HUDEP-2 (cell line): Measurements from ENCODE around the gene ANKRD53.
"Not testable (repeated sequence)": the region's sequence is repeated elsewhere in the genome, so short reads cannot be mapped to it uniquely, and the experiment has no call there.

Experiments used
- DNase-seq, 76 experiments: peaks; one replicate each; lab custom pipeline; 2025; ENCODE audit not compliant: unreplicated experiment in 76 of 76; lab: John Stamatoyannopoulos, UW

Gene ANKRD53

DNA sequence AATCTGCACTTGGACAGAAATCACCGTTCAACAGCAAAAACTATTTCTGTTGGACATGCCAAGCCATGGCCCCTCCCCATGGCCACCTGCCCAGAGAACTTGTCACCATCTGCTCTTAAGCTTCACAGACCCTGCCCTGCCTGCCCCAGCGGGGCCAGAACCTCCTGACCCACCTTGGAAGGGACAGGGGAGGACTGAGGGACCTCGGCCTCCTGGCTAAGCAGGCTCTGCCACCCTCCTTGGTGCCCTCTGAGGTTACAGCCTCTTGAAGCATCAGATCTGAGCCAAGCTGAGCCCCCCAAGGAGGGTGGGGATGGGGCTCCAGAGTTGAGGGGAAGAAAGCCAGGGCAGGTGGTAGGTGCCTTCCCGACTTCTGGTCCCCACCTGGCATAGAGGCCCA lies 9.7 kb downstream of the ANKRD53 start:
- DNase-seq = no peak

DNA sequence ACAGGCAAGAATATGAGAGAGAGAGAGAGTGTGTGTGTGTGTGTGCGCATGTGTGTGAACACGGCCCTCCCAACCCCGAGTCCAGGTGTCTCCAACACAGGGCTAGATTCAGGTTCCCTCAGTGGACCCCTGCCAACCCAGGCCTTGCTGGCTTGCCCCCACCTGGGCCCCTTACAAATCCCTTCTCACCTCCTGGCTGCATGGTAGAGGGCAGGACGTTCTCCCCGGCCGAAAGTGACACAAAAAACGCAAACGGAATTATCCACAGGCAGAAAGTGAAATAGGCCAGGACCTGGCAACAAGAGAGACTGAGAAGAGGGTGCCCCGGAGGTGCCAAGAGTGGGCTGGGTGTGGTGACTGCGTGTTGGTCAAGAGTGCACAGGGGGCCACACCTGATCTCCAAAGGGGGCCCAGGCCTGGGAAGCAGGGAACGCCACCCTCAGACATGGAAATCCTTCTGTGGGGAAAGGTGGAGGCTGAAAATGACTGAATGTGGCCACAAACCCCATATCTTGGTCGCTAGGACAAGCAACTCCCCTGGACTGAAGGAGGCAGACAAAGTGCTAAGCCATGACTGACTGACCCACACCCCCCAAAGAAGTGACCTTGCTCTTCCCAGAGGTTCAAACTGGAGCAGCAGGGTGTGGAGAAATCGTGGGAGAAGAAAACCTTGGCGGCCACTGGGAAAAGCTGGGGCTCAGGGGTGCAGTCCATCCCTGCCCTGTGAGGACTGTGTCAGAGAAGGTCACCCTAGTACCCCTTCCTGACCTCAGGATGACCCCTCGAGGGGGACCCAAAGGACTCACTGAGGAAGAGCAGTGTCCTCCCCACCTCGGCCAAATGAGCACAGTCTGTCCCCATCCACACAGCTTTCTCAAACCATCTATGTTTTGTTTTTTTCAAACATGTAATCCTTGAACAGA lies 10.6 kb downstream of the ANKRD53 start:
- no peak for DNase-seq

DNA sequence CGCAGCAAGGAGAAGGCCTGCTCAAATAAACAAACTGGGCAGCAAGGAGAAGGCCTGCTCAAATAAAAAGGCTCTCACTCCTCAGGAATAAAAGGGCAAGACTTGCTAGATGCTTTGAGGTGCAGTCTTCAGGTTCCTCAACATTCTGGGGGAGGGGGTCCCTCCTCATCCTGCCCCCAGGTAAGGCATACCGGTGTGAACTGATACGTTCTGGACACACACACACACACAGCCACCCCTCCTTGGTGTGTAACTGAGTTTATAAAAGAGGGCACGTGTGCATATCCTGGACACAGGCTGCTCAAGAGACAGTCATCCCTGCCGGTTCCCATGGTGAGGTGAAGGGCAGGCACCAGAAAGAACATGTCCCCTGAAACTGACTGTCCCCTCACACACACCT lies 11.8 kb downstream of the ANKRD53 start:
- no peak for DNase-seq

DNA sequence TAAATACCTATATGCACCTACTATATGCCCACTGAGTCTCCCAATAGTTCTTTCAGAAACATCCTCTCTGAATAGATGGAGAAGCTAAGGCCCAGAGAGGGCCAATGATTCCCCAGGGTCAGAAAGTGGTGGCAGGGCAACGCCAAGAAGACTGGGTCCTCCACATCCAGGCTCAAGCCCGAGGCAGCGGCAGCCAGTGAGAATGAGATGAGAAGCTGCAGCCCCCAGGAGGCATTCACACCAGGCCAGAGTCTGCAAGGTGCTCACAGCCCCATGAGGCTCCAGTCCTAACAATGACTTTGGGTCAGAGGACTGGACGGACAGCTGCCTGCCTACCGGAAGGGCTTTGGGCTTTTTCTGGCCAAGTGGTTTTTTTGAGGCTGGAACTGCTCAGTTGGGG lies 12.7 kb downstream of the ANKRD53 start:
- DNase-seq = no peak

DNA sequence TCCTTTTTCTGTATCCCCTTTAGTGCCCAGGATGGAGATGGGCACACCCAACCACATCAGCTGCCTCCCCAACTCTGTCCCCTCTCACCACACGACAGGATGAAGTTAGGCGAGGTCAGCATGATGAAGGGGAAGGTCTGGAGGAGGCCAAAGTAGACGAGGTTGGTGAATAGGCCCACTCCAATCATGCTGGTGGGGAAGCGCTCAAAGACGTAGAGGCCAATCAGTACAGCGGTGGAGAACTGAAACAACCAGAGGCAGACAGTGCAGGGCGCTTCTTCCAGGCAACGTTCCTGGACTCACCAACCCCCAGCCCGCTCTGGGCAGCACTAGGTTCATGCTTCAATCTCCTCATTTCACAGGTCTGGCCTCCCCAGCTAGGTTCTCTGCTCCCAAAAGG lies 13.3 kb downstream of the ANKRD53 start:
- no peak for DNase-seq

DNA sequence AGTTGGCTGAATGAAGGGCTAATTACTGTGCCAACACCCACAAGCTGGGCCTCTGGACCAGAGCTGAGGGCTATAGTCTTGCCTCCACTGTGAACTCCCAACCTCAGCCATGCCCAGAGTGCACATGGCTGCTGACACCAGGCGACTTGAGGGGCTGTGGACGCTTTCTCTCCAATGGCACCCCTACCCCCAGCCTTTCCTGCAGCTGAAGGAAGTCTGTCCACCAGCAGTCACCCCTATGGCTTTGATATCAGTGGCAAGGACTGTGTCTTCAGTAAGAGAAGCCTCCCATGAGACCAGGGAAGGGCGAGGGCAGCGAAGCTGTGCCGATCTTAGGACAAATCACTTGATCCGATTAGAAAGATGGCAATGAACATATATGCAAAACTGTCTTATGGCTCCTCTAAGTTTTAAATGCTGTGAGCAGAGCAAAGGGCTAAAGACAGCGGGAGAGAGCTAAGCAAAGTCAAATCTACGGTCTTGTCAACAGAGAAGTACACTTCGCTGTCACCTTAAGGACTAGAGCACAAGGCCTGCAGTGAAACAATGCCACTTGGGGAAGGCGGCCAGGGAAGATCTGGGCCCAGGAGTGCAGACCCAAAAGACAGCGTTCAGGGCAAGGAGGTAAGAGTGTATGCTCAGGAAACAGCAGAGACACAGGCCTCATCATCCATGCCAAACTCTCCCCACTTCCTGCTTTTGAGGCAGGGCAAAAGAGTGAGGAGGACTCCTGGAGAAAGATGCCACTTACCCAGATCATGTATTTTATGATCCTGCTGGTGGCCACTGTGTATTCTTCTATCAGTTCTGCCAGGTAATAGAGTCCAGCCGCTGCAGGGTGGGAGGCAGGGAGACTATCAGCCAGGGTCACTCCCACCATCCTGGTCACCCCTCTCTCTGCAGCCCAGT lies 14.8 kb downstream of the ANKRD53 start:
- peak in 13 of 76 experiments; percentile 5 to 45 (median 14) for DNase-seq

DNA sequence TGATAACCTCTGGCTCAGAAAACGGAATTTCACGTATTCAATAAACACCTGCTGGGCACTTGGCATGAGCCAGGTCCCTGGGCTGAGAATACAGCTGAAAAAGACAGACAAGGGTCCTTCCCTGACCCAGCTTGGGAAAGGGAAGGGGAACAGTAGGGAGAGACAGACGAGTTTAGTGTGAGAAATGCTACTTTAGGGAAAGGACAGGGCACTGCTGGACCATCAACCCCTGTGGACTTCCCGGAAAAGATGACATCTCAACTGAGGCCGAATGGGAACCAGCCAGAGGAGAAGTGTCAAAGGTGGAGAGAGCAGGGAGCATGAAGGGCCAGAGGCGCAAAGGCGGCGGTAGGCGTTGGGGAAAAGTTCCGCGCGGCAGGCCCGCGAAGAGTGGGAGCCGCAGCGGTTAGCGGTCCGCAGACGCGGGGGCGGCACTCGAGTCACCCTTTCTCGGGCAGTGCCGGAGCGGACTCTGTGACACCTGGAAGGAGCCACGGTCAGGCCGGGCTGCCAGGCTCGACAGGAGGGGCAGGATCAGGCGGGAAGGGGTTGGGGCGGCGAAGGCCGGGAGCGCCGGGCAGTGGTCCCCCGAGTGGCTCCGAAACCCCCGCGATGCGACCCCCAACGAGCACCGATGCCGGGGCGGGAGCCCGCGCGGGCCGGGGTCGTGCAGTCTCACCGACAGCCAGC lies 15.7 kb downstream of the ANKRD53 start:
- peak in 7 of 76 experiments; percentile 5 to 27 (median 16) for DNase-seq

DNA sequence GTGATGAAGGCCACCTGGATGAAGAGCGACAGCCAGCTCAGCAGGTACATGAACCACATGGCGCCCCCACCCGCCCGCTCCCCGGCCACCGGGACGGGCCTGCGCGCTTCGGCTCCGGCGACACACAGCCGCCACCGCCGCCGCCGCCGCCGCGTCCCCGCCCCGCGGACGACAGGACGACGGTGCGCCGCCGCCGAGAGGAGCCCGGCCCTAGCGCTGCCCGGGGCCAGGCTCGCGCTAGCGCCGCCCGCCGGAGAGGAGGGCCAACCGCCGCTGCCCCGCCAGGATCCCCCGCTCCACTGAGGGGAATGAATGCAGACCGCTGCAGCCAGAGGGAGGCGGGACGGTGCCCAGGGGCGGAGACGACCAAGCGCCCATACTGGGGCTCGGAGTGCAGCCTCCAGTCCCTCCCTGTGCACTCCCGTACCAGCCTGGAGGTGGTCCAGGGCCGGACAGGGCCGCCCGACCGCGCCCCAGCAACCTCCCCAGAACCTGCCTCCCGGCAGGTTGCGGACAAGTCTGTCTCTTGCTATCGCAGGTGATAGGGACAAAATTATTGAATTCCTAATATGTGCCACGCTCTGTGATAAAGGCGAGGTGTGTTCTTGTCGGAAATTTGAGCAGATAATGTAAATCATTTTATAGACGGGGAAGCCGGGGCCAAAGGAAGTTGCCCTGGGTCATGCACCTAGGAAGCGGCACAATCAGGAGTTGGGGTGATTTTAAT lies 16.4 kb downstream of the ANKRD53 start, which contains the start of gene TEX261:
Gene TEX261 (minus strand): TSS at position 175 of the 727 bp plus-strand sequence. CDS start 116 bp downstream, at position 59.
- DNase-seq = peak in 74 of 76 experiments; percentile 34 to 92 (median 84)

DNA sequence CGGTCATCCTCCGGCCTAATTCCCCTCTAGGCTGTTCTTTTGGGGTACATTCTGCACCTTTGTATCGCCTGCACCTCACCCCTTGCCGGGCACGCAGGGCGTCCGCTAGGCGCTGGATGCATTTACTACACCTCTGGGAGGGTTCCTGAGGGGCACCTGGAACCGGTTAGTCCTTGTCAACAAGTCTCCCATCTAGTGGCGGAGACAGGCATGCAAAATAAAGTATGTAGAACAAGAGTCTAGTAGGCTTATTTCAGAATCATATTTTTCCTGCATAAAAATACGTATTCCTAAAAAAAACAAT lies 16.9 kb downstream of the ANKRD53 start:
- DNase-seq = peak in 34 of 76 experiments; percentile 4 to 55 (median 26)

DNA sequence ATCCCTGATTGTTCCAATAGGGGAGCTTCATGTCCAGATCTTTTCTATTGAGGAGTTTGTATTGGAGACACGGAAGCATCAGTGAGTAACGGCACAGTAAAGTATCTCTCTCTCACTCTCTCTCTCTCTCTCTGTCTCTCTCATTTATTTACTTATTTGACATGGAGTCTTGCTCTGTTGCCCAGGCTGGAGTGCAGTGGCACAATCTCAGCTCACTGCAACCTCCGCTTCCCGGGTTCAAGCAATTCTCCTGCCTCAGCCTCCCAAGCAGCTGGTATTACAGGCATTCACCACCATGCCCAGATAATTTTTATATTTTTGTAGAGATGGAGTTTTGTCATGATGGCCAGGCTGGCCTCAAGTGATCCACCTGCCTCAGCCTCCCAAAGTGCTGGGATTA lies 20.5 kb downstream of the ANKRD53 start:
- DNase-seq = not testable (repeated sequence)

DNA sequence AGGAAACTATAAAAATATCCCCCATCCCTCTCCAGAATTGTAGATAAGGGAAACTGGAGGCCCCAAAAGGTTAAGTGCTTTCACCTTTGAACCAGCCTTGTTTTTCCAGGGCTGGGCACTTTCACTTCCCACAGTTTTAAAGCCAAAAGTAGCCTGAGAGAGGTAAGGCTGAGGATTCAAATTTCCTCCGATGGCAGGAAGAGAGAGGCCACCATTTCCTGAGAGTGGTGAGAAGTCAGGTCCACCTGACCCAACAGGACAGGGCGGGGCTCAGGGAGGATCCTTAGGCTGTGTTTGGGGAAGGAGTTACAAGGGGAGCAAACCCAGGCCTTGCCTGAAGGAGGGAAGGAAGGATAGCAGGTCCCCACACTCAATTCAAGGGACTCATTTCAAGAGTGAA lies 20.9 kb downstream of the ANKRD53 start:
- no peak for DNase-seq

DNA sequence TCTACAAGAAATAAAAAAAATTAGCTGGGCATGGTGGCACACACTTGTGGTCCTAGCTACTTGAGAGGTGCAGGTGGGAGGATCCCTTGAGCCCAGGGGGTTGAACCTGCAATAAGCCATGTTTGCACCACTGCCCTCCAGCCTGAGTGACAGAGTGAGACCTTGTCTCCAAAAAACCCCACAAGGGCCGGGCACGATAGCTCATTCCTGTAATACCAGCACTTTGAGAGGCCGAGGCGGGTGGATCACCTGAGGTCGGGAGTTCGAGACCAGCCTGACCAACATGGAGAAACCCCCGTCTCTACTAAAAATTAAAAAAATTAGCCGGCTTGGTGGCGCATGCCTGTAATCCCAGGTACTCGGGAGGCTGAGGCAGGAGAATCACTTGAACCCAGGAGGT lies 21.5 kb downstream of the ANKRD53 start:
- DNase-seq = not testable (repeated sequence)

DNA sequence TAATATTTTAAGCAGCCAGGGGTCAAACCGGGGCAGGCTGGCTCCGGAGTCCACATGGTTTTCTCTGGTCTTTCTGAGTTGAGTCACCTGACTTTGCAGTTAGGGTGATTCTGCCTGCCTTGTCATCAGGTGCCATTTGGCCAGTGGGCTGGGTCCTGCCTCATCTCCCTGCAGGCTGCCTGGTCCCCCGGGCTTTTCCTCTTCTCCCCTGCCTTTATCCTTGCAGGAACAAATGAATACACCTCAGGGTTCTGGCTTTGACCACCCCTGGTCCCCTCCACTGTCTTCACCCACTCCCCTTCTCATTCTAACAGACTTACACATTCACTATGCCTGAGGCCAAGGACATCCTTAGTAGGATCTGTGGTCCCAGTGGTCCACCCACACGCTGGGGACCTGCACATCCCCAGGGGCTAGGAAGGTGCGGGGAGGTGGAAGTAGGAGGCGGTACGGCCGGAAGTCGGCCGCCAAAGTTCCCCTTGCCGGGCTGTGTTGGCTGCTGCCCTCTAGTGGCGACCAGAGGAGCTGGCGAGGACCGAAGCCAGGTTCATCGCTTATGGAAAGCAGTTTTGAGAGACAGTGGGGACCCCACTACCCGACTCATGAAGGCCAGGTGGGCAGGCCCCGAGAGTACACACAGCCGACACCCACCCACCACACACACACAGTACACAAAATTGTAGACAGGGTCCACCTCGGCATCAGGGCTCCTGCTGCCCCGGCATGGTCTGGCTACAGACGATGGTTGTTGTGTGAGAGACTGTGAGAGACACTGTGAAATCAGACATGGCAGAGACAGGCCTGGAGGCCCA lies 22.6 kb downstream of the ANKRD53 start:
- DNase-seq = peak in 71 of 76 experiments; percentile 7 to 80 (median 59)

DNA sequence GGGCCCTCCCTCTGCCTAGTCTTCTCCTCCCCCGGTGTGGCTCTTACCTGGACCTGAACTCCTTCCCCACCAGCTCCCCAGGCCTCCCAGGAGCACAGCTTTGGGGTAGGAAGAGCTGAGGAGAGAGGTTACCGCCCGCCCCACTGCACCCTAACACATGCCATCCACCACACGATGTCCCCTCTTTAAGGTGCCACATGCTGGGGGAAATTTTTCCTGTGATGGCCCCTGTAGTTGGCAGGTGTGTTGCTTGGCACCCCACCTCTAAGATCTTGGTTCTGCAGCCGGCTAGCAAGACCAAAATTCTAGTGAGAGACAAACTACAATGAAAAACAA lies 23.1 kb downstream of the ANKRD53 start:
- no peak for DNase-seq

DNA sequence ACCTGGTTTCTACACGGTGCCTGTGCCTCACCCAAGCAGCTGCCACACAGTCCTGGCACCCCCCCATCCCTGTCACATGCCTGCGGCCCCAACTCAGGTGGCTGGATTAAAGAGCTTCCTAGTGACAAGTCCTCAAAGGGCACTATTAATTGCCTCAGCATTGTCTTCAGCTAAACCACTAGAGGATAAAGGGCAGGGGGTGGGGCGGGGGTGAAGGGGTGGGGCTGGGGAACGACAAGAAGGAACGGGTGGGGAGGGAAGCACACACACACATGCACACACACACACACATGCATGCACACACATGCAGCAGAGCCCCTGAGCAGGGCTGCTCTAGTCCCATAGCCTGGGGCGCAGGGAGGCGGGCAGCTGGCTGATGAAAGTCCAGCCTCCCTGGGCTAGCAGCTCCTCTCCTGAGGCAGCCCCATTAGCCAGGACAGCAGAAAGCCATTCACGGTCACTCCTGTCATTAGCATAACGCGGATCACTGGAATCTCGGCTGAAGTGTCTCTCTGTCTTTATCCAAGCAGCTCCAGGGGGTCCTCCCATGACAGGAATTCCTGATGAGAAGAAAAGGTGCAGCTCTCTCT lies 23.6 kb downstream of the ANKRD53 start:
- no peak for DNase-seq

DNA sequence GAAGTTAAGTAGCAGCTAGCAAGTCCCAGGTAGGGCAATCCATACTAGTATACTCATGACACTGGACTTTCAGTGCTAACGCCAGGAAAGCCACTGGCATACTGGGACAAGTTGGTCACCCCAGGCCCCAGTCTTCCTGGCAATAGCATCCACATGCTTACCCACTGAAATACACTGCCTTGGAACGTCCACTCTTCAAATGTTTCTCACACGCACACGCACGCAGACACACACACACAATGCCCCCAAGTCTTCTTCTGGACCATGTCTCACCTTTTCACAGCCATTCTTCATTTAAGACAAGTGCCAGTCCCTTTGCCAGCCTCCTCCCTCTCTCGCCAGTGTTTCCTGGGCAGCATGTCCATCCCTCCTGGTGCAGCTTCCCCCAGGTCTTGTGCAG lies 25.0 kb downstream of the ANKRD53 start:
- no peak for DNase-seq

DNA sequence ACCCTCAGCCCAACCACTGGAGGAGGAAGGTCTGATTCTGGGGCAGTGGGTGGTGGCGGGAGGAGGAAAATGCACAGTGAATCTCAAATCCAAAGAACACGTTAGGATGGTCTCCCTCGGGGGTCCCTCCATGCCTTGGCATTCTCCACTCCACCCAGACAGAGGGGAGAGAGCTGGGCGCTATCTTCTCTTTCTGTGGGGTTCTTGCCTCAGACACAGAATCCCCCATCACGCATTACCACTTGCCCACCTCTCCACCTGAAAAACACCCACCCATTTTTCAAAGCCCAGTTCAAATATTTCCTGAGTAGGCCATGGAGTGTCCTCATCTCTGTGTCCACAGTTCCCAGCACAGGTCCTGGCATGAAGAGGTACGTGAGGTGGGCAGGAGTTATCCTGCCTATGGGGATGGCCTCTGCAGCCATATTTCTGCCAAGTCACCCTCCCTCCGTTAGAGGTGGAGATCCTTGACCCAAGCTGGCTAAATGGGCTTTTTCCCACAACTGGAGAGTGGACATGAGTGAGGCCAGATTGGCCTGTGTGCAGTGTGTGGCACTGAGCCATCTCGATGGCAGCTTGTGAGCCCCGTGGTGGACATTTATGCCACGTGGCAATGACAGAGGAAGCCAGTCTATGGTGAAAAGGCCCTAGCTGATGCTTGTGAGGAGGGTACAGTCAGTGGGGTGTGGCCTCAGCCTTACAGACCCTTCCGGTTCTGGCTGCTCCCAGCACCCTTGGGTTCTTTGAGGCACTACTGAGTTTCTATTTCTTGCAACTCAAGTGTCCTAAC lies 25.7 kb downstream of the ANKRD53 start:
- DNase-seq = no peak

DNA sequence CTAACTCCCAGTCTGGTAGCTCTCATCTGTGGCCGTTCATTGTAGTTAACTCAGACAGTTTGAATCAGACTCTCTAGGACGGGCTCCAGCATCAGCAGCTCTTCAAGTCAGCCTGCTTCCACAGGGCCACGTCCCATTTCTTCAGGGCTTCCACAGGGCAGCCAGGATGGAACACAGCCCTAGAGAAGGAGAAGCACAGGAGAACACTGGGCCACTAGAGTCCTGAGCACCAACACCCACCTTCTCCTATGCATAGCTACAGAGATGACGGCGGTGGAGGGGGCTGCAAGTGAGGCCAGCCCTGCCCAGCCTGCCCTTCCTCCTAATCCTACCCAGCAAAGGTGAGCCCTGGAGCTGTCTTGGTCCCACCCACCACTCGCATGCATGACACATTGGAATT lies 26.4 kb downstream of the ANKRD53 start:
- no peak for DNase-seq
